Activated CD8-positive, alpha-beta memory T cell treated with anti-CD3 and anti-CD28 coated beads, Interleukin-2, amount 50 U/mL, for 24 hours (primary cell): ENCODE measurements around the gene HOTAIR.

Experiments
- DNase-seq: peaks from one replicate; pipeline ENCODE4 v3.0.0-alpha.2; 2020; ENCODE audit errors: extremely low read depth

HOTAIR gene

DNA sequence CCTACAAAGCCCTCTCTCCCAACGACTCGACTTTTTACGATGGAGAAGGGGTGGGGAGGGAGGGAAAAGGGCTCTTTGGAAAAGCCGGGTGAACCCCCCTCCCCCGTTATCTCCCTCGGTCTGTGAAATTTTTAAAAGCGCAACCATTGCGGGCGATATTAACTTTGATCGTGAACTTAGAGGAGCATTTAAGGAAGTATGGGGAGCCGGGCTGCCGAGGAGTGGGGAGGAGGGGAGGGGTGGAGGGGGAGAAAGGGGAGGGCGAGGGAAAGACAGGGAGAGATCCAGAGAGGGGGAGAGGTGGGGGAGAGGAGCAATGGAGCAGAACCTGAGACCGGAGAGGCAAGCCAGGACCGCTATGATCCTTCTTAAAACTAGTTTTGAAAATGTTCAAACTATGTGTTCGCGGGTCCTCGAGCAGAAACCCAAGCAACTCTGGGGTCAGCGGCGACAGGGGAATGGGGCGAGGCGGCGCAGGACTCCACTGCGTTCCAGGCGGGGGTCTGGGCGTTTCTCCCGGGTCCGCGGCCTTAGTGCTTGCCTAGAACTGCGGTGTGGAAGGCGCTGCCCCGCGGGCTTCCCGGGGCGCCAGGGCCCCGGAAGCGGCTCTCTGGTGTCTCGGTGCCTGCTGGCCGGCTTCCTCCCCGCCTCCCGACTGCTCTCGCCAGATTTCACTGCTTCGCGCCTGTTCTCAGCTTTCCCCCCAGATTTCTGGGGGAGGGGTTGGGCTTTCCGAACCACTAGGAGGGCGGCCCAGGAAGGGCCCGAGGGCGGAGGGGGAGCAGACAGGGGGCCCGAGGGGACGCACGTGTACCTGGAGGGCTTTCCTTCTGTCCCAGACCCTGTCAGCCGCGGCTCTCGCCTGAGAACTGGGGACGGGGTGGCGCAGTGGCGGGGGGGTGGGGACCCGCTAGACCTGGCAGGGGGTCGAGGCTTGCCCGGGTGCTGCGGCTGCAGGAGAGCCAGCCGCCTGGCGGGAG lies at the start of gene HOTAIR:
Gene HOTAIR (minus strand): TSS at position 871 of the 980 bp plus-strand sequence.
- DNase-seq = no peak

DNA sequence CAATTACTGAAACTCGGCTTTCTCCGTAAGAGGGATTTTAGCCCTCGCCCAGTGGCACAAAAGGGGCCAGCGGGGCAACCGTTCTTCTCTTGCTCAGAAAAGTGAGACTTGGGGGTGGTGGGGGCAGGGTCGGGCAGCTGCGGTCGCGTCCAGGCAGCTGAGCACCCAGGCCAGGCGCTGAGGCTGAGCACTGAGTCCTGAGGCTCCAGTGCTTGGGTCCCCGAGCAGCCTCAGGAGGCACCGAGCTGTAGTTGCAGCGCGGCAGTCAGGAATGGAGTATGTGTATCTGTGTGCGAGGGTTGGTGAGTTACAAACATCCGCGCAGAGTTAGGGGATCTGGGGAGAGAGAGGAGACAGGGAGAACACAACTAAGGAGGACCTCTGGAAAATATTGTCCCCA lies 49.4 kb upstream of the HOTAIR start:
- no peak for DNase-seq

DNA sequence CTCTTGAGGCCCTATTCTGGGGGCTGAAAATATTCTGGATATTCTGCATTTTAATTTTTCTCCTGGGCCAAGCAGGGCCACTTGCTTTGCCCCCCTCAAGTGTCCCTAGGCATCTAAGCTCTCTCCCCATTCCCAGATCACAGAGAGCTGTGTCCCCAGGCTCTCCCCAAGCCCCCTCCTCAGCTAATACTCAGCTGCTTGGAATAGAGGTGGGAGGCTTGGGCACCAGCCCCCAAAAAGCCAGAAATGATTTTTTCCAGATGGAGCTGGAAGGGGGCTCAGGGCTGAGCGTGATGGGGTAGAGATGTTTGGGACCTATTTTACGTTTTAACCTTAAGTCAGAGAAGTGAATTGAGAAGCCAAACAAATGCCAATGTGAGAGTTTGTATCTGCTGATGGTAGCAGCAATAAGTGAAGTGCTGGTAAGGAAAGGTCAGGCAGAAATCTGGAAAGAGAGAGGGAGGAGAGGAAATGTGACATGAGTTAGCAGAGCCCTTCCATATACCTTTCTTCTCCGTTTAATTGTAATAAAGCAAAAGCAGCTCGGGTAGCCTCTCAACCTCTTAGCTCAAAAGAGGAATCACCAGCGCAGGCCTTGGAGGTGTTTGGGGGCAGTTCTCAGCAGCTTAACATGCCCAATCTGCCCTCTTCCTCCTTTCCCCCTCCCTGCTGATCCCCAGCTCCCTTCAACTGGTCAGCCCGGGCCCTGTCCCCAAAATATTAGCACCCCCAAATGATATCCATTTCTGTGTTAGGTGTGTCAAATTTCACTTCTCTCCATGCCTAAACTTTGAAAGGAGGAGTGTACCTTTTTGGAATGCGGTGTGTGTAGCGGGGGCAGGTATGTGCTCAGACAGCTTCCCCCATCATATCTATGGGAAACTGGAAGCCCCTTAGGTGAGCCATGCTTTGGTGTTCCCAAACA lies 48.5 kb upstream of the HOTAIR start:
- DNase-seq = no peak

DNA sequence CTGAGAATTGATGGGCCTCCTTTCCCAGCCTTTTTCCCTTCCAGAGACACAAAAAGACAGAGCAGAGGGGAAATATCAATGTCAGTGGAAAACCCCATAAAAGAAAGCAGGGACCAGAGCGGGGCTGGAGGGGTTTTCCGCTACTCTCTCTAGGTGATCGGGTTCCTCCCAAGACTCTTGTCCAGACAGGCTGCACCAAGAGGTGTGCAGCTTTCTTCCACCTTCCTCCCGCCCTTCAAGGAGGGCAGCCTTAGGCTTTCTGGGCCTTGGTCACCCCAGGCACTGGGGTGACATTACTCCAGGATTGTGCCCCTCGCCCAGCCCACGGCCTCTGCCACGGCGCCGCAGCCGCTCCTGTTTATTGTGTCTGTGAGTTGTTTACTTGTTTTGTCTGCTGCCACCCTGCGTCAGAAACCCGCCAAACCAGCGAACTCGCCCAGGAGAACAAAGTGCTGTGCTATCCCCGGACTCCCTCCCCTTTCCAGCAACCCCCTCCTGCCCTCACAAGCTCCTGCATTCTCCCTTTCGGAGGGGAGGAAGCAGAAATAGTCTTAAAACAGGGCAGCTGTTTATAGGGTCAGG lies 46.8 kb upstream of the HOTAIR start:
- no peak for DNase-seq

DNA sequence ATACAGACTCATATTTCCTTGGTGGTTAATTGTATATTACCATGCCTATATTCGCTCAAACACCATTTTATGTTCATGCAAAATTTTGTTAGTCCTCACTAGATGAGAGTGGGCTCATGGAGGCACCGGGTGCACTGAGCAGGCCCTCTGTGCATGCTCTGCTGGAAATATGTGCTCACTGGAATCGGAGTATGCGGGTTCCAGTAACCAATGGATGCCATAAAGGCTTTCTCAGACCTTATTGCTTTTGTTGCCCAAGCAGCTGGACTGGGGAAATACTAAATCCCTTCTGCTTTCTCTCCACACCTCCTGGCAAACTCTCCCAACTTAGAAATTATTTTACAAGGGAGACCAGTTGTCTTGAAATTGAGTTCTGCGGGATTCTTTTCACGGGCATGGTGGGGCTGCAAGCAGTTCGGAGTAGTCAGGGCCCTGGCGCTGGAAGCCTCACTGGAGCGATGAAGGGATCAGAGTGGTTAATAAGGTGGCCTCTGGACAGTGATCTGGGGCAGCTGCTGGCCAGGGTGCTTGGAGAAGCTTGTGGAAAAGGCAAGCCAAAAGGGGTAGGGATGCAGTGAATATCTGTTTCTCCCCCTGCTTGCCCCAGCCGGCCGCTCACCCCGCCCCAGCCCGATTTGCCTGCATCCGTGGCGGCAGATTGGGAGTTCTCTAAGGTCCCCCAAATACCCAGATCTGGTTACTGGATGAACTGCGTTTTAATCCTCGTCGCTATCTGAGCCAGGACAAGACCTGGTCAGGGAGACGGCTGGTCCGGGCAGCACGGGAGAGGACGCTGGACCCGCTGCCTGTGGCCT lies 46.0 kb upstream of the HOTAIR start:
- DNase-seq = no peak

DNA sequence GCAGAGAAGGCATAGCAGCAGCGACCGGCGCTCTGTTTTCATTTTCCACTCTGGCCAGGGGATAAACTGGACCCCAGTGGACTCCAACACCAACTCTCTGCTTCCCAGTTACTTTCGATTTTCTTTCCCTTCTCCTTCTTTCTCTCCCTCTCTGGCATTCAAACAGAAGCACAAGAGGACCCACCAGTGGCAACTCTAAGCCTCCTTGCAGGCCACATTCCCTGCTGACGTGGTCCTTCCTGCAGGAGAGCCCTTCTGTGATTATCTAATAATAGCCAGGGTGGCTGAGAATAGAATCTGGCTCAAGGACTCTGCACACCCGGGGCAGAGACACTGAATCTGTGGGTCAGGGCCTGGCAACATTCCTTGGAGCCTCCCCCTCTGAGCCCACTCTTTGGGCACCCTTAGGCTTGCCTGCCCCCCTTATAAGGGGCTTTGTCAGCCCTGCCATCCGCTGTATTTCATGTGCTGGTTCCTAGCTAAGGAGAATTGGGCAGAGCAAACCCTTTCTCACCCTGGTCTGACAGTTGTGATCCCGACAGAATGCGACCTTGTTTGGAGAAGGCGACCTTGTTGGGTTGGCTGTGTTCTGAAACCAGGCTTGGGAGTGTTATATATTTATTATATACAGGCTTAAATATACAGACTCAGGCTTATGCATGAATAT lies 45.3 kb upstream of the HOTAIR start:
- DNase-seq = no peak

DNA sequence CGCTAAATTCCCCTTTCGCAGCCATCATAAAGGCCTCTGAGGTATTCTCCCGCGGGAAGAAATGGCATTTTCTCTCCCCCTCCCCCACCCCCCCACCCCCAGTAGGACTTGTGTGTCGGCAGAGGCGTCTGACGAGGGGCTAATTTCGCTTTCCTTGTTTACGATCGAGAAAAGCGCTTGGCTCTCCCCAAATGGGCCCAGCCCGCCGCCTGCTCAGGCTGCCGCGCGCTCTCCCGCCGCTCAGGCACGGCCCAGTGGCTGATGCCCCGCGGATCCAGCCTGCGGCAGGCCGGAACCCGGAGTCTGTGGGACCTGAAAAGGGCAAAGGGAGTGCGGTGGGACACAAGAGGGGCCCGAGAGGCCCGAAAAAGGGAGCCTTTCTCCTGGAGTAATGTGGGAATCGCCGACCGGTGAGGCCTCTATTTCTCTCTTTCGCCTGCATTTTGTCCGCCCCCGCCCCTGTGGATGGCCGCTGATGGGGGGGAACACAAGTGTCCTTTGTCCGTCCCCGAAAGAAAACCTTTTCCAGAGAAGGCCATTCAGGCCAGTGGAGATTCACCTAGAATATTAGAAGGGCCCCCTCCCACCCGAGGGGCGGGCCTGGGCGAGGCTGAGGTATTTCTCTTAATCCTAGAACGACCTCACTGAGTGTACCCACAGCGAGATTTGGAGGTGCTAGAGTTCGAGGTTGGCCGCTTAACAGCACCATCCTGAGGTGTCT lies 44.5 kb upstream of the HOTAIR start:
- no peak for DNase-seq

DNA sequence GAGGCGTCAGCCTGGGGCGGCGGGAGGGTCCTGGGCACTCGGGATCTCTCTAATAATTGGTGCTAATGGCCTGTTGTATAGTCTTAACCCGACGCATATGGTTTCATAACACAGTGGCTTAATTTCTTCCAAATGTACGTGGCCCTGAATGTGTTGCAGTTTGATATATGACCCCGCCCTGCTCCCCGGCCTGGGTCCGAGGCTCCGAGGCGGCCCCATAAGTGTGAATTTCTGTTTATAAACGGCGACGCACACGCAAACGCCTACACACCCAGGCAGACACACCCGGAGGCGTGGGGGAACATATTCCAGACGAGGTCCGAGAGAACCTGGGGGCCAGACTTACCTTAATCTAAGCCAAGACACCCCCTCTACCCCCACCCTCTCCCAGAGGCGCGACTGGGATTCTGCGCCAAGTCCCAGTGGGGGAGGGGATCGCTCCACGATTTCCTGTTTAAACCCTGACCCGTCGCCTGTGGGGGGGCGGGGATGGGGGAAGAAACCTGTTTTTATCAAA lies 43.8 kb upstream of the HOTAIR start:
- no peak for DNase-seq

DNA sequence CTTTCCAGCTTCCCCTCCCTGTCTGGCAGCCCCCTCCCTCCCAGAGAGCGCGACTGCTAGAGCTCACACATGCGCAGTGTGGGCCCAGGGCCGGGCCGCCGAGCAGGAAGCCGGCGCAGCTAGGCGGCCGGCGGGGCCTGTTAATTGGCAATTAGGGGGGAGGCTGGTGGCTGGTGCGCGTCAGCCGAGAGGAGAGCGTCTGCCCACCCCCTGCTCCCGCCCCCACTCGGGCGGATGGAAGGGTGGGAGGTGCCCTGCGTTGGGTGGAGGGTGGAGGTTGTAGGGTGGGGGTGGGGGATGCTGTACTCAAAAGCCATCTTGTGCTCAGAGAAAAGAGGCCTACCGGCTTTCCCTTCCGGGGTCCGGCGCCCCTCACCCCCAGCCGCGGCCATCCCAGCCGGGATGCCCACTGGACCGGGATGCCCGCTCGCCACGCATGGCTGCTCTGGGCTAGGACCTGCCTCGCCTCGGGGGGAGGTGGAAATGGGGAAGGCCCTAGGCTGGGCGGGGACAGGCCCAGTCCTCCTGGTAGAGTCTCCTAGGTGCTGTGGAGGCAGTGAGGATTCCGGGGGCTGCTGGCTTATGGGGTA lies 43.2 kb upstream of the HOTAIR start:
- no peak for DNase-seq

DNA sequence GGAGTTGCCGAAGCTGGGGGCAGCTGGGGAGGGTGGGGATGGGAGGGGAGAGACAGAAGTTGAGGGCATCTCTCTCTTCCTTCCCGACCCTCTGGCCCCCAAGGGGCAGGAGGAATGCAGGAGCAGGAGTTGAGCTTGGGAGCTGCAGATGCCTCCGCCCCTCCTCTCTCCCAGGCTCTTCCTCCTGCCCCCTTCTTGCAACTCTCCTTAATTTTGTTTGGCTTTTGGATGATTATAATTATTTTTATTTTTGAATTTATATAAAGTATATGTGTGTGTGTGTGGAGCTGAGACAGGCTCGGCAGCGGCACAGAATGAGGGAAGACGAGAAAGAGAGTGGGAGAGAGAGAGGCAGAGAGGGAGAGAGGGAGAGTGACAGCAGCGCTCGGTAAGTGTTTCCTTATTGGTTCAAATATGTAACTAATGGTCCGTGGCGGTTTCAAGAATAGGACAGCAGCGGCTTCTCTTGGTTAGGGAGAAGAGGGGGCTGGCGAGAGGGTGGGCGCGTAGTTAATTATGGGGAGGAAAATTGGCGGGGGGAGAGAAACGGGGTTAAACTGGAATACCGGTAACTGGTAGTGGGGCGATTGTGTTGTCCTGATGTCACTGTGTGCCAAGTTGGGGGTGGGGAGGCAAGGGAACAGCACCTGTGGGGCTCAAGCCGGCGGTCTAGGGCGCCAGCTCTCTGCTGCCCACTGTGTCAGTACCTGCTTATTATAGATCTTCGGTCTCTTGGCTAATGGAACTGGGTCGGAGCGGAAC lies 42.5 kb upstream of the HOTAIR start:
- DNase-seq = no peak

DNA sequence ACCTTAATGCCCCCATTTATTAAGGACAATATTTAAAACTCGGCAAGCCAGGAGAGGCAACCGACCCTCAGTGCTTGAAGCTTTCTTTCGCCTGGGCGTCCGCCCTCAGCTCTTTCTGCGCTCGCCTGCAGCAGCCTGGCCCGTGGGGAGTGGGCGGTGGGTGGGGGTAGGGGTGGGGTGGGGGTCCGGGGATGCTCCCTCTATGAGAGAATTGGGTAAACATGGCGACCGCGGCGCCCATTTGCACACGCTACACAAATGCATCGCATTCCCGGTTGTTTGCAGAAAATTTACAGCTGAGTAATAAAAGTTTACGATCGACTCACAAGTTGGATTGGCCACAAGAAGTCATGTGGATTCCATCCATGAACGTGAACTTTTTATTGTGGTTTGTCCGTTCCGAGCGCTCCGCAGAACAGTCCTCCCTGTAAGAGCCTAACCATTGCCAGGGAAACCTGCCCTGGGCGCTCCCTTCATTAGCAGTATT lies 41.8 kb upstream of the HOTAIR start:
- no peak for DNase-seq

DNA sequence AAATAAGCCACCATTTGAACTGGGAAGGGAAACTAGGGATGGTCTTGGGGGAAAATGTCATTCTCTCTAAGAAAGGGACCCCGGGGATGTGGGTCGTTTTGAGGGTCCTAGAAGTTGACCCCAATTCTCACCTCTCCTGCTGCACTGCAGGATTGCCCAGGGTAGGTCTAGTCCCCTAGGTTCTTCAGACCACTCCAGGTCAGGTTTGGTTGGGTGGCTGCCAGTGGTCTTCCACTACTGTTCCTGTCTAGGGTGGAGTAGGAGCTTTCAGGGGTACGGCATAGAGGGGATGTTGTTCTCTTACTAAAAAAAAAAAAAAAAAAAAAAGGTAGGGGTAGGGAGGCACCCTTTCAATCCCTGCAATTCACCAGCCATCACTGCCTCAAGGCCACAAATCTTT lies 41.3 kb upstream of the HOTAIR start:
- DNase-seq = no peak

DNA sequence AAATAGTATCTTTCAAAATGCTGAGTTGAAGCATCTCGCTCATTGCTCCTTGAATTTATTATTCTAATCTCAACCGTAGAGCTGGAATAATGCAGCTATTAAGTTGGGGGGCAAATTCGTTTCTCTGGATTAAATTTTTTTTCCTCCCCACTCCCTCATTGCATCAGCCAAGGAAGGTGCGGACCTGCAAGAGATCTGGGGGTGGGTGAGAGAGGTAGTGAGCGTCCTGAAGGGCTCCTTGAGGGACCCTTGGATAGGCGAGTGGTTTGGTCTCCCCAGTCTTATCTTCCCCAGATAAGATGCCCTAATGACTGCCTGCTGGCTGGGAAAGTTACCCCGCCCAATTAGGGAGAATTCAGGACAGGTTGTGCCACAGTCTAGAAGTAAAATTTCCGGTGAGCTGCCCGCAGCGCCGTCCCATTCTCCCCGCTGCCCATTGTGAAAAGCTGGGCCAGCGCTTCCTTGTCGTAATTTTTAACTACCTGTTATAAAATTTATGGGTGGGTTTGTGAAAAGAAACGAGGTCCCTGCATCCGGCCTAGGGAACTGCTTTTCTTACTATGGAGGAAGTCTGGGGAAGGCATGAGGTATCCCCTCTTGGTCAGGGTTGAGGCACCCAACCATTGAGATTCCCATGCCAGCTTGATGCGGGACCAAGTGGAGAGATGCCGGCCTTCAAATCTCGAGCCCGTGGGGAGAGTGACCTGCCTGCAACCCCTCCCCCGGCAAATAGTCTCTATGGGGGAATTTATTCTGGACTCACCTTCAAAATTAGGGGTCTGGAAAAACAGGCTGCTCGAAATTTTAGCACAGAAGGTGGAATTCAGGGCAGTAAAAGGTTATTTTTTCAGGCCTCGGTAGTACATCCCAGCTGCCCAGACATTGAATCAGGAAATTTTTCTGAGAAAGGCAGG lies 40.5 kb upstream of the HOTAIR start:
- DNase-seq = no peak

DNA sequence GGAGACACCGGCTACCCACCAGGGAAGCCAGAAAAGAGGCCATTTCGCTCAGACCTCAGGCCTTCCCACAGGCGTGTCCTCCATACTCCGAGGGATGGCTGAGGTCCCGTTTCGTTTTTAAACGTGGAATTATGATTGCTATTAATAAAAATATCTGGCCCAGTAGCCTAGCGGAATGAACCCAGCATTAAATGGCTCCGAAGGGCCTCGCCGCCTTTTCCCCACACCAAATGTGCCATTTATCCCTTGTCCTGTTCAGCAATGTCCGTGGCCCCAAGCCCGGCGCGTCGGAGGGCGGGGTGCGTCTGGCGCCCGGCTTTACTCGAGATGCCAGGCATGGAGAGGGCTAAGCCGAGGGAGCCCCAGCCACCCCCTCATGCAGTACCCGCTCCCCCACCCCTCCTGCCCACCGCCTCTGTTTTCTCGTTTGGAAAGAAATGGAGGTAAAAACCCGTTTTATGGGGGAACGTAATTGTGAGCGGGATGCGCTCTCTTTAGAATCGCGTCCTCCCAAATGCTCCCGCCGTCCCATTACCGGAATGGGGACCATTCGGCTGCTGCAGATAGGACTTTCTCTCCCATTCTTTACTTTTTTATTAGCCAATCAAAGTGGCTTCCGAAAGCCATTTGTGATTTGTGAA lies 39.7 kb upstream of the HOTAIR start:
- no peak for DNase-seq

DNA sequence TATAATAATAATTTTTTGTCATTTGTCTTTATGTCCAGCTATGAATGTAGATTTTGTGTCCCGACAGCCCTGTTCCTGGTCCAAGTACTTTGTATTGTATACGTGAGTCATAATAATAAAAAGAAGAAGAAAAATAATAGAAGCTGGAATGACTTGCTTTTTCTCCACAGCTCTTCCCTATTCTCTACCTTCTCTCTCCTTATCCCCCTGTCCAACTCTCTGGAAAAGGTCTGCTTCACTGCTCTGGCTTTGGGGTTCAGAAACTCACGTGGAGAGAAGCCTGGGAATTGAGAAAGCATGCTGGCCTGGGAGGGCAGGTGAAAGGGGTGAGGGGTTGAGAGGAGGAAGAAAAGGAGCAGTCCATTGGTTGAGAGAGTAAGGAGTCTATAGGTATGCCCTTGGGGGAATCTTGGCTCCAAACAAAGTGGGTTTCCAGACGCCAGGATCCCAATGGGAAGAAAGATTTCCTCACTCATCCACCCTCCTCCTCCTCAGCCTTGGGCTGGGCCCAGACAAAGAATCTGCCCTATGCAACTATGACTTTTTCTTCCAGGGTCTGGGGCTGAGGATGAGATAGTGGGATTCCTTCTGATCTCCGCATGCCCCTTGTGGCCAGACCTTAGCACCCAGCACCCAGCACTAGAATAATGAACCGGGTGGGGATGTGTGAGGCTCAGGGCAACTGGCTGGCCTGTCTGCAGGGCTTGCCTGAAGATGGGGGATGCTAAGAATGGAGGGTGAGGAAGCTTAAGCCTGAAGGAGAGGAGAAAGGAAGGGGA lies 38.1 kb upstream of the HOTAIR start:
- no peak for DNase-seq
